SK-N-SH treated with all-trans-retinoic acid at 6 μM for 48 hours (cell line): ENCODE measurements around the gene KLHDC8A.

Source experiments
- ATAC-seq: fragments of 200-7000 bp; cut with Tn5 transposase; 3 replicates; pipeline ENCODE4 v1.9.1; 2020; ENCODE audit warnings: mild to moderate bottlenecking, moderate library complexity
- ARNTL ChIP-seq: fragments of 450-650 bp; formaldehyde crosslinking; IDR thresholded peaks from 2 replicates; pipeline ENCODE4 v1.5.0; 2020; ENCODE audit warnings: low read depth, mild to moderate bottlenecking, moderate library complexity, borderline replicate concordance
- BACH2 ChIP-seq: fragments of 250-450 bp; sonication (Bioruptor Pico); IDR thresholded peaks from 2 replicates; pipeline ENCODE4 v1.9.0; 2021; ENCODE audit warnings: mild to moderate bottlenecking, borderline replicate concordance
- ESRRG ChIP-seq: fragments of 250-450 bp; sonication (Bioruptor Pico); IDR thresholded peaks from 2 replicates; pipeline ENCODE4 v1.6.1; 2021; ENCODE audit warnings: mild to moderate bottlenecking
- GLIS3 ChIP-seq: fragments of 250-450 bp; sonication (Bioruptor Pico); IDR thresholded peaks from 2 replicates; pipeline ENCODE4 v1.5.0; 2020; ENCODE audit warnings: mild to moderate bottlenecking, moderate library complexity
- ISL1 ChIP-seq: fragments of 250-450 bp; sonication (Bioruptor Pico); IDR thresholded peaks from 2 replicates; pipeline ENCODE4 v2.1.2; 2022; ENCODE audit warnings: mild to moderate bottlenecking, moderate library complexity
- OSR1 ChIP-seq: fragments of 250-450 bp; sonication (Bioruptor Pico); IDR thresholded peaks from 2 replicates; pipeline ENCODE4 v1.8.0; 2022; ENCODE audit warnings: moderate library complexity, mild to moderate bottlenecking, inconsistent platforms
- PPARA ChIP-seq: fragments of 250-450 bp; sonication (Bioruptor Pico); IDR thresholded peaks from 2 replicates; pipeline ENCODE4 v1.5.0; 2020; ENCODE audit warnings: mild to moderate bottlenecking, borderline replicate concordance
- RARB ChIP-seq: fragments of 250-450 bp; sonication (Bioruptor Pico); IDR thresholded peaks from 2 replicates; pipeline ENCODE4 v1.8.0; 2021; ENCODE audit warnings: mild to moderate bottlenecking, moderate library complexity
- SNAI2 ChIP-seq: fragments of 250-450 bp; sonication (Bioruptor Pico); IDR thresholded peaks from 2 replicates; pipeline ENCODE4 v1.5.0; 2020; ENCODE audit warnings: mild to moderate bottlenecking, moderate library complexity
- TOX ChIP-seq: fragments of 250-450 bp; sonication (Bioruptor Pico); IDR thresholded peaks from 2 replicates; pipeline ENCODE4 v1.8.0; 2021; ENCODE audit warnings: mild to moderate bottlenecking, moderate library complexity, borderline replicate concordance
- ZC3H10 ChIP-seq: fragments of 250-450 bp; sonication (Bioruptor Pico); IDR thresholded peaks from 2 replicates; pipeline ENCODE4 v1.5.1; 2021; ENCODE audit warnings: mild to moderate bottlenecking, moderate library complexity
- ZFP3 ChIP-seq: fragments of 250-450 bp; sonication (Bioruptor Pico); IDR thresholded peaks from 2 replicates; pipeline ENCODE4 v1.5.0; 2020; ENCODE audit warnings: mild to moderate bottlenecking, moderate library complexity
- ZFP30 ChIP-seq: fragments of 450-650 bp; formaldehyde crosslinking; IDR thresholded peaks from 2 replicates; pipeline ENCODE4 v1.5.0; 2022; ENCODE audit warnings: mild to moderate bottlenecking, moderate library complexity
- ZNF565 ChIP-seq: fragments of 450-650 bp; formaldehyde crosslinking; conservative IDR thresholded peaks from 2 replicates; pipeline ENCODE4 v1.5.0; 2020; ENCODE audit warnings: low read depth, mild to moderate bottlenecking, moderate library complexity
- ZNF70 ChIP-seq: fragments of 450-650 bp; formaldehyde crosslinking; IDR thresholded peaks from 2 replicates; pipeline ENCODE4 v1.5.0; 2020; ENCODE audit warnings: mild to moderate bottlenecking, moderate library complexity
- ZNF8 ChIP-seq: fragments of 450-650 bp; formaldehyde crosslinking; IDR thresholded peaks from 2 replicates; pipeline ENCODE4 v1.5.0; 2020; ENCODE audit warnings: mild to moderate bottlenecking, moderate library complexity
- TF ChIP-seq, protein P1 (sequence below): fragments of 250-450 bp; sonication (Bioruptor Pico); IDR thresholded peaks from 2 replicates; pipeline ENCODE4 v1.5.0; 2020; ENCODE audit warnings: mild to moderate bottlenecking, moderate library complexity
- TF ChIP-seq, protein P2 (sequence below): fragments of 250-450 bp; sonication (Bioruptor Pico); IDR thresholded peaks from 2 replicates; pipeline ENCODE4 v1.8.0; 2021; ENCODE audit warnings: low read depth, mild to moderate bottlenecking, moderate library complexity, borderline replicate concordance
- TF ChIP-seq, protein P3 (sequence below): fragments of 250-450 bp; sonication (Bioruptor Pico); IDR thresholded peaks from 2 replicates; pipeline ENCODE4 v1.5.1; 2021; ENCODE audit warnings: mild to moderate bottlenecking, moderate library complexity
- TF ChIP-seq, protein P4 (sequence below): fragments of 250-450 bp; sonication (Bioruptor Pico); IDR thresholded peaks from 2 replicates; pipeline ENCODE4 v1.8.0; 2020; ENCODE audit warnings: mild to moderate bottlenecking, moderate library complexity, borderline replicate concordance

The KLHDC8A gene

DNA sequence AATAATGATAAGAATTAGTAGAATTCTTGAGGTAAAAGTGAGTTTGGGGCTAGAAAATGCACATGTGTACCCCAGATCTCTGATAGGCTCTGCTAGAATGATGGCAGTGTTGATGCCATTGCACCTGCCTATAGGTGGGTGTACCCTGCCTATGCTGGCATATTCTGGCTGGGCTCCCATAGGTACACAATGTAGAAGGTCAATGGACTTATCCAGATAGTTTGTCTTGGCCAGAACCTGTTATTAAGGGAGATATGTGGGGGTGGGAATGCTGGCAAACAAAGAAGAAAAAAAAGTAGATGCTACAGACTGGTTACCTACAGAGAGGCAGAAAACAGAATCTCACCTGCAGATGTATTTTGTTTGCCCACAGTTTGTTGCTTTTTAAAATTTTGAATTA lies 14.1 kb upstream of the KLHDC8A start:
- ATAC-seq, result no peak

DNA sequence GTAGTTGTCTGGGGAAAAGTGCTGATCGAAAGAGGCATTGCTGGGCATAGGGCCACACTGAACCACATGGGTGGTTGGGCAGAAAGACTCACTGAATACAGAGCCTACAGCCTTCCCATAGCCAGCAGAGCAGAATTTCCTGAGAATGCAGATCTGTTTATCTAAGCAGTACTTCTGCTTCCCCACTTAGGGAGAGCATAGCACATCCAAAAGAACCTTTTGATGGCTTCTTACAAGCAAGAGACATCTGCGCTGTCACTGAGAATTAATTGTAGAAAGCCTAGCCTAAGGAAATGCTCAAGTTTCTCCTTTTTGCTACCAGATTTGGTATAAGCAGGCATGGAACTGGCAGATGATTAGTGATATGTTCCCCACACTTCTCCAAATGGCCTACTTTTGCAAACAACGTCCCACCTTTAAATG lies 13.0 kb upstream of the KLHDC8A start:
- no peak for TF ChIP-seq ESRRG (CRISPR knock-in tag)
- no peak for TF ChIP-seq PPARA (CRISPR knock-in tag)
- TF ChIP-seq RARB (CRISPR knock-in tag), result no peak
- TF ChIP-seq, protein P1, sequence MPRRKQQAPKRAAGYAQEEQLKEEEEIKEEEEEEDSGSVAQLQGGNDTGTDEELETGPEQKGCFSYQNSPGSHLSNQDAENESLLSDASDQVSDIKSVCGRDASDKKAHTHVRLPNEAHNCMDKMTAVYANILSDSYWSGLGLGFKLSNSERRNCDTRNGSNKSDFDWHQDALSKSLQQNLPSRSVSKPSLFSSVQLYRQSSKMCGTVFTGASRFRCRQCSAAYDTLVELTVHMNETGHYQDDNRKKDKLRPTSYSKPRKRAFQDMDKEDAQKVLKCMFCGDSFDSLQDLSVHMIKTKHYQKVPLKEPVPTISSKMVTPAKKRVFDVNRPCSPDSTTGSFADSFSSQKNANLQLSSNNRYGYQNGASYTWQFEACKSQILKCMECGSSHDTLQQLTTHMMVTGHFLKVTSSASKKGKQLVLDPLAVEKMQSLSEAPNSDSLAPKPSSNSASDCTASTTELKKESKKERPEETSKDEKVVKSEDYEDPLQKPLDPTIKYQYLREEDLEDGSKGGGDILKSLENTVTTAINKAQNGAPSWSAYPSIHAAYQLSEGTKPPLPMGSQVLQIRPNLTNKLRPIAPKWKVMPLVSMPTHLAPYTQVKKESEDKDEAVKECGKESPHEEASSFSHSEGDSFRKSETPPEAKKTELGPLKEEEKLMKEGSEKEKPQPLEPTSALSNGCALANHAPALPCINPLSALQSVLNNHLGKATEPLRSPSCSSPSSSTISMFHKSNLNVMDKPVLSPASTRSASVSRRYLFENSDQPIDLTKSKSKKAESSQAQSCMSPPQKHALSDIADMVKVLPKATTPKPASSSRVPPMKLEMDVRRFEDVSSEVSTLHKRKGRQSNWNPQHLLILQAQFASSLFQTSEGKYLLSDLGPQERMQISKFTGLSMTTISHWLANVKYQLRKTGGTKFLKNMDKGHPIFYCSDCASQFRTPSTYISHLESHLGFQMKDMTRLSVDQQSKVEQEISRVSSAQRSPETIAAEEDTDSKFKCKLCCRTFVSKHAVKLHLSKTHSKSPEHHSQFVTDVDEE (CRISPR knock-in tag), result no peak
- no peak for TF ChIP-seq ZNF8 (CRISPR knock-in tag)
- no peak for TF ChIP-seq TOX (CRISPR knock-in tag)
- TF ChIP-seq ZFP30 (CRISPR knock-in tag), result no peak
- no peak for TF ChIP-seq ISL1 (CRISPR knock-in tag)
- TF ChIP-seq, protein P2, sequence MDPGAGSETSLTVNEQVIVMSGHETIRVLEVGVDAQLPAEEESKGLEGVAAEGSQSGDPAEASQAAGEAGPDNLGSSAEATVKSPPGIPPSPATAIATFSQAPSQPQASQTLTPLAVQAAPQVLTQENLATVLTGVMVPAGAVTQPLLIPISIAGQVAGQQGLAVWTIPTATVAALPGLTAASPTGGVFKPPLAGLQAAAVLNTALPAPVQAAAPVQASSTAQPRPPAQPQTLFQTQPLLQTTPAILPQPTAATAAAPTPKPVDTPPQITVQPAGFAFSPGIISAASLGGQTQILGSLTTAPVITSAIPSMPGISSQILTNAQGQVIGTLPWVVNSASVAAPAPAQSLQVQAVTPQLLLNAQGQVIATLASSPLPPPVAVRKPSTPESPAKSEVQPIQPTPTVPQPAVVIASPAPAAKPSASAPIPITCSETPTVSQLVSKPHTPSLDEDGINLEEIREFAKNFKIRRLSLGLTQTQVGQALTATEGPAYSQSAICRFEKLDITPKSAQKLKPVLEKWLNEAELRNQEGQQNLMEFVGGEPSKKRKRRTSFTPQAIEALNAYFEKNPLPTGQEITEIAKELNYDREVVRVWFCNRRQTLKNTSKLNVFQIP (CRISPR knock-in tag), result no peak
- no peak for TF ChIP-seq ZNF70 (CRISPR knock-in tag)
- TF ChIP-seq ZC3H10 (CRISPR knock-in tag), result no peak
- no peak for TF ChIP-seq ARNTL (CRISPR knock-in tag)
- TF ChIP-seq BACH2, result no peak
- TF ChIP-seq ZNF565, result no peak
- no peak for TF ChIP-seq ZFP3 (CRISPR knock-in tag)
- TF ChIP-seq GLIS3 (CRISPR knock-in tag), result no peak
- TF ChIP-seq, protein P3, sequence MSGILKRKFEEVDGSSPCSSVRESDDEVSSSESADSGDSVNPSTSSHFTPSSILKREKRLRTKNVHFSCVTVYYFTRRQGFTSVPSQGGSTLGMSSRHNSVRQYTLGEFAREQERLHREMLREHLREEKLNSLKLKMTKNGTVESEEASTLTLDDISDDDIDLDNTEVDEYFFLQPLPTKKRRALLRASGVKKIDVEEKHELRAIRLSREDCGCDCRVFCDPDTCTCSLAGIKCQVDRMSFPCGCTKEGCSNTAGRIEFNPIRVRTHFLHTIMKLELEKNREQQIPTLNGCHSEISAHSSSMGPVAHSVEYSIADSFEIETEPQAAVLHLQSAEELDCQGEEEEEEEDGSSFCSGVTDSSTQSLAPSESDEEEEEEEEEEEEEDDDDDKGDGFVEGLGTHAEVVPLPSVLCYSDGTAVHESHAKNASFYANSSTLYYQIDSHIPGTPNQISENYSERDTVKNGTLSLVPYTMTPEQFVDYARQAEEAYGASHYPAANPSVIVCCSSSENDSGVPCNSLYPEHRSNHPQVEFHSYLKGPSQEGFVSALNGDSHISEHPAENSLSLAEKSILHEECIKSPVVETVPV (CRISPR knock-in tag), result no peak
- TF ChIP-seq, protein P4, sequence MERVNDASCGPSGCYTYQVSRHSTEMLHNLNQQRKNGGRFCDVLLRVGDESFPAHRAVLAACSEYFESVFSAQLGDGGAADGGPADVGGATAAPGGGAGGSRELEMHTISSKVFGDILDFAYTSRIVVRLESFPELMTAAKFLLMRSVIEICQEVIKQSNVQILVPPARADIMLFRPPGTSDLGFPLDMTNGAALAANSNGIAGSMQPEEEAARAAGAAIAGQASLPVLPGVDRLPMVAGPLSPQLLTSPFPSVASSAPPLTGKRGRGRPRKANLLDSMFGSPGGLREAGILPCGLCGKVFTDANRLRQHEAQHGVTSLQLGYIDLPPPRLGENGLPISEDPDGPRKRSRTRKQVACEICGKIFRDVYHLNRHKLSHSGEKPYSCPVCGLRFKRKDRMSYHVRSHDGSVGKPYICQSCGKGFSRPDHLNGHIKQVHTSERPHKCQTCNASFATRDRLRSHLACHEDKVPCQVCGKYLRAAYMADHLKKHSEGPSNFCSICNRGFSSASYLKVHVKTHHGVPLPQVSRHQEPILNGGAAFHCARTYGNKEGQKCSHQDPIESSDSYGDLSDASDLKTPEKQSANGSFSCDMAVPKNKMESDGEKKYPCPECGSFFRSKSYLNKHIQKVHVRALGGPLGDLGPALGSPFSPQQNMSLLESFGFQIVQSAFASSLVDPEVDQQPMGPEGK (CRISPR knock-in tag), result no peak
- no peak for TF ChIP-seq OSR1
- ATAC-seq, result no peak

More for the DNA sequence above, 14.1 kb upstream of the KLHDC8A start:
- TF ChIP-seq RARB (CRISPR knock-in tag) (no peak), ESRRG (CRISPR knock-in tag) (no peak)
- TF ChIP-seq, protein P2 (CRISPR knock-in tag), result no peak

DNA sequence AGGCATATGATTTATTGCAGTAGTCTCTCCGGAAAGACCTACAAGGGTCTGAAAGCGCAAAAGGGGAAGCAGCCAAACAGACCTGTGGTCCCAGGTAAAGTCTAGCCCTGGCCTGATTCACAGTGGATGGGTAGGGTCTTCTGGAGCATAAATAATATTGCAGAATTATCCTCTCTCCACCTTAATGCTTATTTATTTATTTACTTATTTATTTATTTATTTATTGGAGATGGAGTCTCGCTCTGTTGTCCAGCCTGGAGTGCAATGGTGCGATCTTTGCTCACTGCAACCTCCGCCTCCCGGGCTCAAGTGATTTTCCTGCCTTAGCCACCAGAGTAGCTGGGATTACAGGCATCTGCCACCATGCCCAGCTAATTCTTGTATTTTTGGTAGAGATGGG lies 11.8 kb upstream of the KLHDC8A start:
- ATAC-seq, result no peak
- TF ChIP-seq GLIS3 (CRISPR knock-in tag) (no peak), TOX (CRISPR knock-in tag) (no peak), SNAI2 (CRISPR knock-in tag) (no peak), OSR1 (no peak), PPARA (CRISPR knock-in tag) (no peak), ZNF8 (CRISPR knock-in tag) (no peak)
